ENCODE measurements around the gene TCF12. TPM values are rescaled to one million over a fixed set of nuclear protein-coding genes. Genes with fewer than 3 reads are reported as not detected.

The TCF12 gene
- total RNA-seq, 1 experiment from 2014 or later: 76.7 TPM

DNA sequence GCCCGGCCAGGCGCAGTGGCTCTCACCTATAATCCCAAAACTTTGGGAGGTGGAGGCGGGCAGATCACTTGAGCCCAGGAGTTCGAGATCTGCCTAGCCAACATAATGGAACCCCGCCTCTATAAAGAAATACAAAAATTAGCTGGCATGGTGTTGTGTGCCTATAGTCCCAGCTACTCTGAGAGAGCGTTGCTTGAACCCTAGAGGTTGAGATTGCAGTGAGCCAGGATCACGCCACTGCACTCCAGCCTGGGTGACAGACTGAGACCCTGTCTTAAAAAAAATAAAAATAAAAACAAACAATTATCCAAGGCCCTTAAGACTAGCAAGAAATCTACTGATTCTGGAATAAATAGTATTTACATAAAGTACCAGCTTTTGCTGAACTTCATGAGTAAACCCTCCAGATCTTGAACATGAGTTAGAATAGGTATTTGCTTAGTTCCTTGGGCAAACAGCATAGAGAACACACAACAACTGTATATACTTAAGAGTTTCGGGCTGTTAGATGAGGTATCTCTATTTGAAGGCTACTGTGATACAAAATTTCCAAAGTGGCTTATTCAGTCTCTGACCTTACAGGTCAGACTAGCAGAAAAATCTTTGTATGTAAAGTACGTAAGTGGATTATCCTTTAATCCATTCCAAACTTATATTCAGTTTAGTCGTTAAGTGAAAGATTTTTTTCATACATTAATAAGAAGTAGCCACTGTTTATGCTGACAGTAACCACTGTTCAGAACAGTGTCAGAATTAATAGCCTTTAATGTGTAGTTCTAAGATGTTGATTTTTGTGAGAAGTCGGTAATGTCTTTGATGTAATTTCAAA lies 286.8 kb downstream of the TCF12 start:
- H4K8ac ChIP-seq (replicated peaks; ENCODE audit: insufficient read length, low read depth, low read length): no peak overlapping the region
- Mint-ChIP-seq H3K4me1 (peaks cover 34 to 38% of the 10 kb centered on the region in 2 experiments), H3K27me3 (ENCODE audit: low read depth) (no peaks in the 10 kb centered on the region), H3K27ac (peak overlapping the region in 2 of 3 experiments; percentile 27 to 28; a peak in 2 of 7 replicates), H3K4me3 (no peak overlapping the region), H3K9me3 (no peaks in the 10 kb centered on the region), H3K36me3 (ENCODE audit: insufficient read depth in 1 of 3, low read depth in 3 of 3) (peaks cover 0 to 14% (median 2%) of the 10 kb centered on the region in 3 experiments; a peak in 4 of 7 replicates)
- no peaks in the 10 kb centered on the region for H3K27me3 ChIP-seq (ENCODE audit: insufficient read depth, low read length)
- no CpG with 5 or more reads among the region's 11 CpGs for WGBS (ENCODE audit: extremely low coverage, insufficient read length, low lambda C conversion rate)
- H3K4ac ChIP-seq (ENCODE audit: low read depth, low read length): no peak overlapping the region
- no peak overlapping the region for H3K56ac ChIP-seq (ENCODE audit: insufficient read length, low read depth, low read length)
- no peak for TF ChIP-seq CTCF (conservative IDR thresholded peaks at IDR 0.05)
- H2AK5ac ChIP-seq (ENCODE audit: insufficient read length, low read length): no peak overlapping the region
- H2BK5ac ChIP-seq (ENCODE audit: insufficient read length, low read length): no peak overlapping the region
- no peak overlapping the region for H2BK12ac ChIP-seq (ENCODE audit: insufficient read length, low read depth, low read length)
- H3T11ph ChIP-seq (ENCODE audit: low read length): no peak overlapping the region
- no peaks in the 10 kb centered on the region for H4K20me1 ChIP-seq (ENCODE audit: control insufficient read depth, insufficient read depth, insufficient read length)
- no peak overlapping the region for H2AFZ ChIP-seq (ENCODE audit: low read length)
- 0 out of 2 replicates have a peak overlapping the region, but pooled peaks have one; percentile 37 for H2BK15ac ChIP-seq (ENCODE audit: low read depth, low read length)
- peaks cover 2% of the 10 kb centered on the region; the same call in 1 of the 2 replicates for H3K4me1 ChIP-seq (ENCODE audit: insufficient read depth, low read length)
- H3K23me2 ChIP-seq (ENCODE audit: insufficient read length, low read depth, low read length, poor library complexity, severe bottlenecking): no peaks in the 10 kb centered on the region
- no peak overlapping the region for H4K5ac ChIP-seq (ENCODE audit: insufficient read length, low read depth, low read length)
- H3K79me1 ChIP-seq (ENCODE audit: insufficient read depth, low read depth, low read length, poor library complexity, severe bottlenecking): no peaks in the 10 kb centered on the region
- no peak overlapping the region for H4K91ac ChIP-seq (ENCODE audit: insufficient read length, low read depth, low read length)
- no peaks in the 10 kb centered on the region for H3K9me3 ChIP-seq (ENCODE audit: control insufficient read depth, low read depth, low read length)
- H3K9ac ChIP-seq (ENCODE audit: extremely low read depth, insufficient read length, low read length): no peak overlapping the region
- H2BK20ac ChIP-seq (ENCODE audit: low read depth, low read length, poor library complexity, severe bottlenecking): no peak overlapping the region
- no peak overlapping the region for H3K18ac ChIP-seq (ENCODE audit: insufficient read length, low read depth, low read length)
- no peak overlapping the region for H3K4me2 ChIP-seq (ENCODE audit: insufficient read depth, insufficient read length, low read length)
- no peak overlapping the region for H2BK120ac ChIP-seq (ENCODE audit: low read depth, low read length, poor library complexity, severe bottlenecking)
- DNase-seq: no peak
- H3K27ac ChIP-seq (ENCODE audit: insufficient read length, low read depth, low read length): no peak overlapping the region
- no peak overlapping the region for H3K14ac ChIP-seq (ENCODE audit: insufficient read depth, low read length)
- no peaks in the 10 kb centered on the region; the same call in 1 of the 2 replicates for H3K79me2 ChIP-seq (ENCODE audit: insufficient read depth, low read length)
- no peak overlapping the region for H3K23ac ChIP-seq (ENCODE audit: insufficient read length, low read depth, low read length)

All from H9 (cell line).